ENCODE results near the gene ZNF76. TPM values are rescaled to one million over a fixed set of nuclear protein-coding genes. Genes with fewer than 3 reads are reported as not detected.

Gene ZNF76
- total and polyA plus RNA-seq, 10 of the 15 experiments (the other 5 are each of a cell fraction or from before 2014, with no cell fraction given), result 2.8 to 41.0 (median 24.8) TPM

- no peaks in the 10 kb centered on the region for H3K9me3 ChIP-seq (replicated peaks; ENCODE audit: control insufficient read depth, insufficient read depth, low read length)
- CTCF ChIA-PET, result interaction anchor here (0.9 kb wide), 1 partner anchor 205 kb away, joined by 3 read pairs; no protein-coding TSS in a partner anchor
- H3K27ac ChIP-seq (ENCODE audit: control insufficient read depth, insufficient read depth), result no peak overlapping the region
- SMC1A ChIA-PET (ENCODE audit: uncharacterized antibody, unreplicated experiment), result interaction anchor here (1.2 to 2.5 kb wide), 2 partner anchors 17 to 56 kb away, joined by 4 to 7 read pairs; no protein-coding TSS in a partner anchor
- WGBS (ENCODE audit: insufficient coverage, insufficient replicate concordance, low lambda C conversion rate, missing lambda C conversion rate), result 76% methylated on average over 2 of the region's 2 CpGs
- H3K4me3 ChIP-seq, result no peak overlapping the region
- peaks cover 24% of the 10 kb centered on the region for H3K79me2 ChIP-seq (ENCODE audit: control insufficient read depth, insufficient read depth, low read length)
- POLR2A ChIA-PET, result no interaction called here
- FAIRE-seq, result no peak
- RAD21 ChIA-PET (ENCODE audit: unreplicated experiment), result interaction anchor here (0.9 kb wide), 1 partner anchor 589 kb away, joined by 3 read pairs; no protein-coding TSS in a partner anchor
- no TSS peak for BruUV-seq (replicated peaks)
- peak overlapping the region; percentile 36; the same call in 1 of the 2 replicates for H3K4me2 ChIP-seq (ENCODE audit: control insufficient read depth, insufficient read depth)
- no peaks in the 10 kb centered on the region for H3K27me3 ChIP-seq (replicated peaks in 1 of 2; ENCODE audit: control insufficient read depth in 2 of 2, insufficient read depth in 2 of 2, low read length in 1 of 2)
- in situ Hi-C loops (cut with MboI) (no loop called here), intact Hi-C loops (cut with micrococcal nuclease; ENCODE audit: unreplicated experiment) (no loop called here)
- no peak overlapping the region for H2AFZ ChIP-seq (ENCODE audit: control insufficient read depth, low read depth, low read length)
- H3K9ac ChIP-seq (ENCODE audit: control insufficient read depth, insufficient read depth, low read length), result no peak overlapping the region
- no peak for ATAC-seq
- no peak for TF ChIP-seq ZBED1 (IDR thresholded peaks at IDR 0.05; ENCODE audit: borderline replicate concordance)
- no peak for TF ChIP-seq NR2C1 (IDR thresholded peaks at IDR 0.05)
- TF ChIP-seq BHLHE40 (IDR thresholded peaks at IDR 0.05; ENCODE audit: borderline replicate concordance in 1 of 2, low read depth in 2 of 2, low read length in 1 of 2), result no peak
- TF ChIP-seq HCFC1 (IDR thresholded peaks at IDR 0.05; ENCODE audit: low read length), result no peak
- TF ChIP-seq NFXL1 (IDR thresholded peaks at IDR 0.05; ENCODE audit: borderline replicate concordance), result no peak
- TF ChIP-seq FOS (IDR thresholded peaks at IDR 0.05; ENCODE audit: borderline replicate concordance, extremely low read depth, insufficient read length), result no peak
- no peak for TF ChIP-seq NRF1 (conservative IDR thresholded peaks at IDR 0.05; ENCODE audit: low read depth, low read length)
- no peak for TF ChIP-seq ZBTB33 (IDR thresholded peaks at IDR 0.05)
- no peak for TF ChIP-seq CREB1 (IDR thresholded peaks at IDR 0.05; ENCODE audit: low read depth)
- no peak for TF ChIP-seq ZNF207 (IDR thresholded peaks at IDR 0.05; ENCODE audit: borderline replicate concordance)
- TF ChIP-seq SP1 (IDR thresholded peaks at IDR 0.05; ENCODE audit: low read depth, low read length), result no peak
- no peak for TF ChIP-seq ZNF24 (IDR thresholded peaks at IDR 0.05)
- no peak for TF ChIP-seq FOXK2 (IDR thresholded peaks at IDR 0.05)
- no peak for TF ChIP-seq TBL1XR1 (IDR thresholded peaks at IDR 0.05; ENCODE audit: low read depth, low read length)
- TF ChIP-seq ZNF592 (IDR thresholded peaks at IDR 0.05), result no peak
- DNase-seq (ENCODE audit: low read depth, low spot score), result no peak
- no peaks in the 10 kb centered on the region for H4K20me1 ChIP-seq (ENCODE audit: control insufficient read depth, insufficient read depth)
- H3K4me1 ChIP-seq (ENCODE audit: control insufficient read depth, insufficient read depth, low read length), result peaks cover 8% of the 10 kb centered on the region
- H3K36me3 ChIP-seq (ENCODE audit: control insufficient read depth in 2 of 2, insufficient read depth in 2 of 2, low read length in 1 of 2), result no peaks in the 10 kb centered on the region
These were observed 3.1 kb downstream of the ZNF76 start for GRCh38 chr6:35262596-35262995.

All from GM12878 (cell line).